ENCODE data around the gene GPR148. TPM values are rescaled to one million over a fixed set of nuclear protein-coding genes. Genes with fewer than 3 reads are reported as not detected.

The GPR148 gene
- total and polyA plus RNA-seq, 2 donors (not counting 1 experiment from before 2014, with no cell fraction given) = not detected

DNA sequence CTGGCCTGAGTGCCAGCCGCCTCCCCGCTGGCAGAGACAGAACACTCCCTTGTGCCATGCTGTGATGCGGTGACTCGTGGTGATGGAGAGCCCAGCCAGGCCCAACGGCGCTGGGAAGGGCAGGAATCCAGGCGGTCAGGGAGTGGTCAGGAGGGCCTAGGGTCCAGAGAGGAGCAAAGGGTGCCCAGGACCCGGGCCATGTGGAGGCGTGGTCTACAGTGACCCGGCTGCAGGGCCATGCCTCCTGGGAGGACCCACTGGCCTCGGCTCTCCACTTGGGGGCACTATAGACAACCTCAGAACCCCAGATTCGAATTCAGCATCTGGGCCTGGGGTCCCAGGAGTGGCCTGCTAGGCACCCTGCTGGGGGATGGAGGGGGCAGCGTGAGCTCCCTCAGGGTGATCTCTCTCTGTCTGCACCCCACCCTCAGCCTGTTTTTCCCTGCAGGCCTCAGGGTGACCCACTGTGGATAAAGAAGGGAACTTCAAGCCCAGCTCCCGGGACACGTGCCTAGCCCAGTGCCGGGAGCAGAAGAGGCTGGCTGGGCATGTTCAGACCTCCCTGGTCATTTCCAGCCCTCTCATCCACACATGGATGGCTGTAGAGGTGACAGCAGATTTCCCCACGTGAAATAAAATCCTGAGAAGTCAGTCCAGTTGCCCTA, 39.5 kb downstream of the GPR148 start:
- no peaks in the 10 kb centered on the region for H3K36me3 ChIP-seq (ENCODE audit: control insufficient read depth, insufficient read depth, low read length)
- H3K9ac ChIP-seq (ENCODE audit: insufficient read depth, low read length) = no peak overlapping the region
- no peak overlapping the region for H3K4me3 ChIP-seq (replicated peaks in 1 of 4; ENCODE audit: control extremely low read depth in 1 of 4, insufficient read depth in 1 of 4, low read depth in 3 of 4, low read length in 4 of 4)
- no peaks in the 10 kb centered on the region for H3K79me2 ChIP-seq (ENCODE audit: control insufficient read depth, insufficient read depth, low read length)
- DNase-seq (ENCODE audit: low read depth in 2 of 2) = no peak
- no peaks in the 10 kb centered on the region for H4K20me1 ChIP-seq (ENCODE audit: control insufficient read depth, extremely low read depth, insufficient read depth, low read length)
- H3K4me1 ChIP-seq (ENCODE audit: control insufficient read depth, extremely low read depth, insufficient read depth, low read length) = no peaks in the 10 kb centered on the region
- H3K27me3 ChIP-seq (ENCODE audit: control insufficient read depth, insufficient read depth, low read length) = no peaks in the 10 kb centered on the region
- no peak overlapping the region for H3K27ac ChIP-seq (ENCODE audit: insufficient read depth, low read length)
- no peak overlapping the region for H2AFZ ChIP-seq (ENCODE audit: low read length)
- no peak overlapping the region for H3K4me2 ChIP-seq (ENCODE audit: extremely low read depth, insufficient read depth, low read length)
- H3K9me3 ChIP-seq (ENCODE audit: control insufficient read depth, insufficient read depth, low read depth, low read length) = no peaks in the 10 kb centered on the region
- TF ChIP-seq EZH2 (IDR thresholded peaks at IDR 0.05; ENCODE audit: low read length, missing control alignments) = no peak
- TF ChIP-seq, protein P1, sequence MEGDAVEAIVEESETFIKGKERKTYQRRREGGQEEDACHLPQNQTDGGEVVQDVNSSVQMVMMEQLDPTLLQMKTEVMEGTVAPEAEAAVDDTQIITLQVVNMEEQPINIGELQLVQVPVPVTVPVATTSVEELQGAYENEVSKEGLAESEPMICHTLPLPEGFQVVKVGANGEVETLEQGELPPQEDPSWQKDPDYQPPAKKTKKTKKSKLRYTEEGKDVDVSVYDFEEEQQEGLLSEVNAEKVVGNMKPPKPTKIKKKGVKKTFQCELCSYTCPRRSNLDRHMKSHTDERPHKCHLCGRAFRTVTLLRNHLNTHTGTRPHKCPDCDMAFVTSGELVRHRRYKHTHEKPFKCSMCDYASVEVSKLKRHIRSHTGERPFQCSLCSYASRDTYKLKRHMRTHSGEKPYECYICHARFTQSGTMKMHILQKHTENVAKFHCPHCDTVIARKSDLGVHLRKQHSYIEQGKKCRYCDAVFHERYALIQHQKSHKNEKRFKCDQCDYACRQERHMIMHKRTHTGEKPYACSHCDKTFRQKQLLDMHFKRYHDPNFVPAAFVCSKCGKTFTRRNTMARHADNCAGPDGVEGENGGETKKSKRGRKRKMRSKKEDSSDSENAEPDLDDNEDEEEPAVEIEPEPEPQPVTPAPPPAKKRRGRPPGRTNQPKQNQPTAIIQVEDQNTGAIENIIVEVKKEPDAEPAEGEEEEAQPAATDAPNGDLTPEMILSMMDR (conservative IDR thresholded peaks at IDR 0.05 in 1 of 2, IDR thresholded peaks at IDR 0.05 in 1 of 2; ENCODE audit: low read depth in 1 of 2, low read length in 2 of 2) = no peak

DNA sequence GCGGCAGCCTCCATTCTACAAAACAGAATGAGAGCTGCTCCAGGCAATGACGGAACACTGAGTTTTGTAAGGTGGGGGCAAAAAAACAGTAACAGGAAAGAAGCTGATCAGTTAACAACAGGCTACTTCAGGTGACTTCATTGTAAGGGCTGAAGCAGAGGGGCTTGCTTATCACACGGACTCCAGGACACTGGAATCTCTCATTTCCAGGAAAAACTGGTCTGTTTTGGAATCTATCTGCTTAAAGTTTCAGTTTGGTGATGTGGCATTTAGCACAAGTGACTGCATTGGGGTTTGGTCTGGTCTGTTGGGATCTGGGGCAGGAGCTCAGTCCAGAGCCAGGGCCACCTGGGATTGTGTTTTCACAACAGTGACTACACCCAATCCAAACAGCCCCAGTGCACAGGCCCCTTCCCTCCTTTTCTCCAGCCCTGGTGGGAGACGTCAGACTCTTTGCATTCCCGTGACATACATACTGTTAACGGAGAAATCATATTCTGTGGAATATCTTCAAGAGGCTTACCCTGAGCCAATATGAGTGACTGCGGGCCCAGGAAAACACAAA, 40.6 kb downstream of the GPR148 start:
- no peaks in the 10 kb centered on the region for H3K27me3 ChIP-seq (ENCODE audit: control insufficient read depth, insufficient read depth, low read length)
- DNase-seq (ENCODE audit: low read depth in 2 of 2) = no peak
- no peaks in the 10 kb centered on the region for H3K9me3 ChIP-seq (ENCODE audit: control insufficient read depth, insufficient read depth, low read depth, low read length)
- H3K36me3 ChIP-seq (ENCODE audit: control insufficient read depth, insufficient read depth, low read length) = no peaks in the 10 kb centered on the region
- TF ChIP-seq EZH2 (IDR thresholded peaks at IDR 0.05; ENCODE audit: low read length, missing control alignments) = no peak
- TF ChIP-seq, protein P1 (conservative IDR thresholded peaks at IDR 0.05 in 1 of 2, IDR thresholded peaks at IDR 0.05 in 1 of 2; ENCODE audit: low read depth in 1 of 2, low read length in 2 of 2) = no peak
- H3K79me2 ChIP-seq (ENCODE audit: control insufficient read depth, insufficient read depth, low read length) = no peaks in the 10 kb centered on the region
- H3K9ac ChIP-seq (ENCODE audit: insufficient read depth, low read length) = no peak overlapping the region
- H3K4me1 ChIP-seq (ENCODE audit: control insufficient read depth, extremely low read depth, insufficient read depth, low read length) = no peaks in the 10 kb centered on the region
- no peak overlapping the region for H3K4me3 ChIP-seq (replicated peaks in 1 of 4; ENCODE audit: control extremely low read depth in 1 of 4, insufficient read depth in 1 of 4, low read depth in 3 of 4, low read length in 4 of 4)
- no peaks in the 10 kb centered on the region for H4K20me1 ChIP-seq (ENCODE audit: control insufficient read depth, extremely low read depth, insufficient read depth, low read length)
- no peak overlapping the region for H3K4me2 ChIP-seq (ENCODE audit: extremely low read depth, insufficient read depth, low read length)
- H3K27ac ChIP-seq (ENCODE audit: insufficient read depth, low read length) = no peak overlapping the region
- no peak overlapping the region for H2AFZ ChIP-seq (ENCODE audit: low read length)

GRCh38 chr2:130776550-130776949, 47.7 kb downstream of the GPR148 start:
- H4K20me1 ChIP-seq (ENCODE audit: control insufficient read depth, extremely low read depth, insufficient read depth, low read length) = no peaks in the 10 kb centered on the region
- no peaks in the 10 kb centered on the region for H3K79me2 ChIP-seq (ENCODE audit: control insufficient read depth, insufficient read depth, low read length)
- no peak overlapping the region for H2AFZ ChIP-seq (ENCODE audit: low read length)
- no peaks in the 10 kb centered on the region for H3K4me1 ChIP-seq (ENCODE audit: control insufficient read depth, extremely low read depth, insufficient read depth, low read length)
- H3K36me3 ChIP-seq (ENCODE audit: control insufficient read depth, insufficient read depth, low read length) = no peaks in the 10 kb centered on the region
- H3K4me2 ChIP-seq (ENCODE audit: extremely low read depth, insufficient read depth, low read length) = no peak overlapping the region
- H3K27me3 ChIP-seq (ENCODE audit: control insufficient read depth, insufficient read depth, low read length) = no peaks in the 10 kb centered on the region
- H3K27ac ChIP-seq (ENCODE audit: insufficient read depth, low read length) = no peak overlapping the region
- H3K4me3 ChIP-seq (replicated peaks in 1 of 4; ENCODE audit: control extremely low read depth in 1 of 4, insufficient read depth in 1 of 4, low read depth in 3 of 4, low read length in 4 of 4) = no peak overlapping the region
- DNase-seq (ENCODE audit: low read depth in 2 of 2) = no peak
- no peak for TF ChIP-seq EZH2 (IDR thresholded peaks at IDR 0.05; ENCODE audit: low read length, missing control alignments)
- TF ChIP-seq, protein P1 (conservative IDR thresholded peaks at IDR 0.05 in 1 of 2, IDR thresholded peaks at IDR 0.05 in 1 of 2; ENCODE audit: low read depth in 1 of 2, low read length in 2 of 2) = no peak
- H3K9ac ChIP-seq (ENCODE audit: insufficient read depth, low read length) = no peak overlapping the region
- H3K9me3 ChIP-seq (ENCODE audit: control insufficient read depth, insufficient read depth, low read depth, low read length) = no peaks in the 10 kb centered on the region

All from fibroblast of lung (primary cell).